Middle frontal gyrus (tissue), 1 donor: ENCODE results near the gene H1-8.
"Not testable (repeated sequence)": the region's sequence is repeated elsewhere in the genome, so short reads cannot be mapped to it uniquely, and the experiment has no call there.

ENCODE experiments used
- DNase-seq: peaks from one replicate; pipeline ENCODE4 v3.0.0-alpha.2; 2015; ENCODE audit warnings: low spot score; ENCODE audit errors: extremely low spot score

The H1-8 gene

DNA sequence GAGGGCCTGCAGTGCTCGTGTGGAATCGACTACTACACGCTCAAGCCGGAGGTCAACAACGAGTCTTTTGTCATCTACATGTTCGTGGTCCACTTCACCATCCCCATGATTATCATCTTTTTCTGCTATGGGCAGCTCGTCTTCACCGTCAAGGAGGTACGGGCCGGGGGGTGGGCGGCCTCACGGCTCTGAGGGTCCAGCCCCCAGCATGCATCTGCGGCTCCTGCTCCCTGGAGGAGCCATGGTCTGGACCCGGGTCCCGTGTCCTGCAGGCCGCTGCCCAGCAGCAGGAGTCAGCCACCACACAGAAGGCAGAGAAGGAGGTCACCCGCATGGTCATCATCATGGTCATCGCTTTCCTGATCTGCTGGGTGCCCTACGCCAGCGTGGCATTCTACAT is 10.7 kb upstream of the H1-8 start:
- no peak for DNase-seq

DNA sequence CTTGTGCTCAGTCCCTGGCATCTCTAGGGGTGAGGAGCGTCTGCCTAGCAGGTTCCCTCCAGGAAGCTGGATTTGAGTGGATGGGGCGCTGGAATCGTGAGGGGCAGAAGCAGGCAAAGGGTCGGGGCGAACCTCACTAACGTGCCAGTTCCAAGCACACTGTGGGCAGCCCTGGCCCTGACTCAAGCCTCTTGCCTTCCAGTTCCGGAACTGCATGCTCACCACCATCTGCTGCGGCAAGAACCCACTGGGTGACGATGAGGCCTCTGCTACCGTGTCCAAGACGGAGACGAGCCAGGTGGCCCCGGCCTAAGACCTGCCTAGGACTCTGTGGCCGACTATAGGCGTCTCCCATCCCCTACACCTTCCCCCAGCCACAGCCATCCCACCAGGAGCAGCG is 9.6 kb upstream of the H1-8 start:
- DNase-seq: no peak

DNA sequence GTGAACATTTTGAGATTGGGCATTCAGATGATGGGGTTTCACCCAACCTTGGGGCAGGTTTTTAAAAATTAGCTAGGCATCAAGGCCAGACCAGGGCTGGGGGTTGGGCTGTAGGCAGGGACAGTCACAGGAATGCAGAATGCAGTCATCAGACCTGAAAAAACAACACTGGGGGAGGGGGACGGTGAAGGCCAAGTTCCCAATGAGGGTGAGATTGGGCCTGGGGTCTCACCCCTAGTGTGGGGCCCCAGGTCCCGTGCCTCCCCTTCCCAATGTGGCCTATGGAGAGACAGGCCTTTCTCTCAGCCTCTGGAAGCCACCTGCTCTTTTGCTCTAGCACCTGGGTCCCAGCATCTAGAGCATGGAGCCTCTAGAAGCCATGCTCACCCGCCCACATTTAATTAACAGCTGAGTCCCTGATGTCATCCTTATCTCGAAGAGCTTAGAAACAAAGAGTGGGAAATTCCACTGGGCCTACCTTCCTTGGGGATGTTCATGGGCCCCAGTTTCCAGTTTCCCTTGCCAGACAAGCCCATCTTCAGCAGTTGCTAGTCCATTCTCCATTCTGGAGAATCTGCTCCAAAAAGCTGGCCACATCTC is 8.4 kb upstream of the H1-8 start:
- DNase-seq: no peak

DNA sequence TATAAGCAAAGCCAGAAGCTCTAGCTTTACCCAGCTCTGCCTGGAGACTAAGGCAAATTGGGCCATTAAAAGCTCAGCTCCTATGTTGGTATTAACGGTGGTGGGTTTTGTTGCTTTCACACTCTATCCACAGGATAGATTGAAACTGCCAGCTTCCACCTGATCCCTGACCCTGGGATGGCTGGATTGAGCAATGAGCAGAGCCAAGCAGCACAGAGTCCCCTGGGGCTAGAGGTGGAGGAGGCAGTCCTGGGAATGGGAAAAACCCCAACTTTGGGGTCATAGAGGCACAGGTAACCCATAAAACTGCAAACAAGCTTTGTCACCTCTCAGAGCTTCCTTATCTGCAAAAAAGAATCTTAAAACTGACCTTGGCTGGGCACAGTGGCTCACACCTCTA is 7.9 kb upstream of the H1-8 start:
- no peak for DNase-seq

DNA sequence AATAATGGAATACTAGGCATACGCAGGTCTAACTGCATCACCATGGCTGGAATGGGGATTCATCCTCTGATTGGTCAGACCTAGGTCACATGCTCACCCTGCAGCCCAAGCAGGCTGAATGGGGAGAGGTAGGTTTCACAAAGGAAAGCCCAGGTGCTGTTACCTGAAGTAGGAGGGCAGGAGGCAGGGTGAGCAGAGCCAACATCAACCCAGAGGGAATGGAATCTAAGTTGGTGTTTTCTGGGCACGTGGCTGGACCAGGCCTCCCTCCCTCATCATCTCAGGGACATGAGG is 6.7 kb upstream of the H1-8 start:
- DNase-seq: no peak

DNA sequence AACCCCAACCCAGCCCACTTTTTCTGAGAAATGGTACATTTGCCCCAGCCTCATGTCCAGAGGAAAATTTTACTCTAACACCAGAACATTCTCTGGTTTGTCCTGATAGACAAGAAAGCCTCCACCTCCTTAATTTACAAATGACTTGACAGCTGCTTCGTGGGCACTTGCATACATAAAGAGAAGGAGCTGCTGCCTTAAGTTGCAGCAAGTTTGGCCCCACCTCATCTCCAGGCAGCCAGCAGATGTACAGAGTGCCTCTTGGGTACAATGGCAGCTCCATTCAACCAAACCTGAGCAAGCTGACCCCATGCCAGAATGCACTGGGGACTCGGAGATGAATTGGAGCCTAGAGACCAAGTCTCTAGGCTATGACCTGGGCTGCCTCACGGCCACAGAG is 6.2 kb upstream of the H1-8 start:
- no peak for DNase-seq

DNA sequence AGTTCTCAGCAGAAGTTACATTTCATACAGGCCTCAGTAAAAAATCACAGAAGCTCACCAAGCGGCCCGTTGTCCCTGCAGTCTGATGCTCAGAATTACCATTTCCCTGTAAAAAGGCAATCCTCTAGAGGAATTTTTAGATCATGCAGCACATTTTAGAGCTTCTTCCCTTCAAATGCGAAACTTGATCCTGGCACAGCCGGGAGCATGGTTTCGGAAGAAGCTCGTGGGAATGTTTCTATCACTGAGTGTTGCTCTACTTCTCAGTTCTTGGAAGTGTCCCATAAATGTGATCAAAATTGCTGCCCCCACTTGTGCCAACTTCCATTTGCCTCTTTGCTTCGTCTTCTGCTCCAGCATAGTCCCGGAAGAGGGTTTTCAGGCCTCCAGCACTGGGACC is 3.8 kb upstream of the H1-8 start:
- no peak for DNase-seq

DNA sequence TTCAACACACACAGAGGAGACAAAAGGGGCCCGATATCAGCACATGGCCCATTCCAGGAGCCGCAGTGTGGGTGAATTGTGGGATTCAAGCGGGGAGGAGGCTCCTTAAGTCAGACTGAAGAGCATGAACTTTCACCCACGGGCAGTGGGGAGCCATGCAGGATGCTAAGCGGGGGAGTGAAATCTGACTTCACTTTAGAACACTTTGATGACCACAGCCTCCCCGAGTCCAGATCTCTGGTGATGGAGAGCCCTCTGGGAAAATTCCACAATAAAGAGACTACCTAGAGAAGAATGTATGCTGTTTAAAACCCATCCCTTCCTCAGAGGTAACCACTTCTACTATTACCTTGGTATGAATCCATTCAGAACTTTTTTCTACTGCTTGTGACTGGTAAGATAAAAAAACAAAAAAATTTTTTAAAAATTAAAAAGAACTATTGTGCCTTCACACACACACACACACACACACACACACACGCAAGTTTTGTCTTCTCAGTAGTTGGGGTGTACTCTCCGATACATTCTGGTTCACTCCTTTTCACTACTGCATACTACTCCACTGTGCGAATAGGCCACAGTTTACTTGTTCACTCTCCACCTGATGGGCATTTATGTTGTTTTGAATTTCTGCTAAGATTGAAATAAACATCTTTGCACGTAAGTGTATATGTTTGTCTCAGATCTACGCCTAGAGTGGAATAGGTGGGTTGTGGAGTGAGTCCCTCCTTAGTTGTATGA is 2.0 kb upstream of the H1-8 start:
- no peak for DNase-seq

DNA sequence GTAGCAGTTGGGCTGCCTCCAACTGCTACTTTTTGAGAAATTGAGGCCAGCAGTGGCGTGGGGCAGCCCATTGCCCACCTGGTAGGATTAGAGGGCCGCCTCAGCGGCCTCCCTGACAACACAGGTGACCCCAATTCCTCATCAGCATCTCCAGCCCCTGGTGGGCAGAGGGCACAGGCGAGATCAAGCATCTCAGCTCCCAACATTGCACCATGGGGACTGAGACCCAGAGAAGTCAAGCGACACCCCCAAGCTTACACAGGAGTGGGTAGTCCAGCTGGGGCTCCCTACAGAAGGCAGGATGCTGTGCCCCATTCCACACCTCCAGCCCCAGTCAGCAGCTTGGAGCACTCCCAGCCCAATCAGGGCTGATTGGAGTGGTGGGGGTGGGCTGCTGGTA is 228 bp upstream of the H1-8 start:
- DNase-seq: no peak

DNA sequence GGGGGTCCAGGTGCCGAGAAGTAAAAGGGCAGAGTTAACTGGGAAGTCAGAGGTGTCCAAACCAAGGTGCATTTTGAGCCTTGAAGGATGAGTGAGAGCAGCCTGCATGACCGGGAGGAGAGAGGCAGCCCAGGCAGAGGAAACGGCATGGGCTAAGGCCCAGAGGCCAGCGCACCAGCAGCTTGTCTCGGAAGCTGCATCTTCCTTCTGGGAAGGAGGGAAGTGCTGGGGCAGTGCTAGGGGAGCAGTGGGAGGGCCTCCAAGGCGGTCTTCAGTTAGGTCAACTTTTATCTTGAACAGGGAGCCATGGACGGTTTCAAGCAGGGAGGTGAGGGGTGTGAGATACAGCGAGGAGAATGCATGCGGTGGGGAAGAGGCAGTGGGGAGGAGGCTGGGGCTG is 1.0 kb downstream of the H1-8 start:
- no peak for DNase-seq

DNA sequence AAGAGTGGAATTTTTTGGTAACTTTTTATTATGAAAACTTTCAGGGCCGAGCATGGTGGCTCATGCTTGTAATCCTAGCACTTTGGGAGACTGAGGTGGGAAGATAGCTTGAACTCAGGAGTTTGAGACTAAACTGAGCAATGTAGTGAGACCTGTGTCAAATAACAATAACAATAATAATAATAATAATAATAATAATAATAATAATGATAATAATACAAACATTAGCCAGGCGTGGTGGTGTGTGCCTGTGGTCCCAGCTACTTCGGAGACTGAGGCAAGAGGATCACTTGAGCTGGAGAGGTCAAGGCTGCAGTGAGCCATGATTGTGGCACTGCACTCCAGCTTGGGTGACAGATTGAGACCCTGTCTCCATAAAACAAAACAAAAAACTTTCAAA is 3.0 kb downstream of the H1-8 start:
- DNase-seq: not testable (repeated sequence)

DNA sequence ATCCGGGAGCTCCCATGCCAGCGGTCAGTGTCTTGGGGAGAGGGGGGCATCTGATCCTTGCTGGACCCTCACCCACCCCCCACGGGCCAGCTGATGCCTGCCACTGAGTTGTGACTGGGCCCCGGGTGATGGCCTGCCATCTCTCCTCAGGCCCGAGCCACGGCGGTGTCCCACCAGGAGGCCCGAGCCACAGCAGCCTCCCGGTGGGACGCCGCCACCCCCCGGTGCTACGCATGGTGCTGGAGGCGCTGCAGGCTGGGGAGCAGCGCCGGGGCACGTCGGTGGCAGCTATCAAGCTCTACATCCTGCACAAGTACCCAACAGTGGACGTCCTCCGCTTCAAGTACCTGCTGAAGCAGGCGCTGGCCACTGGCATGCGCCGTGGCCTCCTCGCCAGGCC is 4.3 kb downstream of the H1-8 start:
- no peak for DNase-seq

DNA sequence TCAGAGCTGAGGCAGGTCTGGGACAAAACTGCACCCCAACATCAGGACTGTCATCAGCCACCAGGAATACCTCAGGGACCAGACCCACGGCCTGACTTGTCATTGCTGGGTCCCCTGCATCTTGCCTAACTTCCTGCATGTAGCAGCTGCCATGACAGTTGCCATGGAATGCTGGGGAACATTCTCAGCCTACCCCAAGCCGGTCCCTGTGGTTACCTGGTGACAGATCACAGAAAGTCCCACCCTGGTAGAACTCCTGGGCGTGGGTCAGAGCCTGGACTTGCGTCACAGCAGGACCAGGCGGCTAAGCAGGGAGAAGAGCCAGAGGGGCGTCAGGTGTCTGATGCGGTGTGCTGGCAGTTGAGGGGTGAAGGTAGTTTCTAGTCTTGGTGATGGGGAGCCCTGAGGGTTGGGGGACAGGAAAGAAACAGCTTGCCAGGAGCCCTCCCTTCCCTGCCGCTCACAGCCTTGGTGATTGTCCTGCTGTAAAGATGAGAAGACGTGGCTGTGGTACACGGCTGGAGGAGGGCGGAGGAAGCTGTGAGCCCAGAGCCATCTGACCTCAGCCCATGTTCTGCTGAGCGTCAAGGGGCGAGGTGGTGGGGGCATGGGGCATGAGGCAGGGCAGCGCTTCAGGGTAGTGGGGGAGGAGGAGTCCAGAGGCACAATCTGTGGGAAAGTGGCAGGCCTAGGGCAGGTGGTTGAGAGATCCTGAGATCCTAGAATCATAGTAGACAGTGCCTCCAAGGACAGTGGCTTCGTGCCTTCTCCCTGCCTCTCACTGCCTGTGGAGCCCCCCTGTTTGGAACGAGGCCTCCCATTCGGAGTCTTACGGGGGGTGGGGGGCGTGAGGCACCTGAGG is 5.4 kb downstream of the H1-8 start:
- DNase-seq: no peak

DNA sequence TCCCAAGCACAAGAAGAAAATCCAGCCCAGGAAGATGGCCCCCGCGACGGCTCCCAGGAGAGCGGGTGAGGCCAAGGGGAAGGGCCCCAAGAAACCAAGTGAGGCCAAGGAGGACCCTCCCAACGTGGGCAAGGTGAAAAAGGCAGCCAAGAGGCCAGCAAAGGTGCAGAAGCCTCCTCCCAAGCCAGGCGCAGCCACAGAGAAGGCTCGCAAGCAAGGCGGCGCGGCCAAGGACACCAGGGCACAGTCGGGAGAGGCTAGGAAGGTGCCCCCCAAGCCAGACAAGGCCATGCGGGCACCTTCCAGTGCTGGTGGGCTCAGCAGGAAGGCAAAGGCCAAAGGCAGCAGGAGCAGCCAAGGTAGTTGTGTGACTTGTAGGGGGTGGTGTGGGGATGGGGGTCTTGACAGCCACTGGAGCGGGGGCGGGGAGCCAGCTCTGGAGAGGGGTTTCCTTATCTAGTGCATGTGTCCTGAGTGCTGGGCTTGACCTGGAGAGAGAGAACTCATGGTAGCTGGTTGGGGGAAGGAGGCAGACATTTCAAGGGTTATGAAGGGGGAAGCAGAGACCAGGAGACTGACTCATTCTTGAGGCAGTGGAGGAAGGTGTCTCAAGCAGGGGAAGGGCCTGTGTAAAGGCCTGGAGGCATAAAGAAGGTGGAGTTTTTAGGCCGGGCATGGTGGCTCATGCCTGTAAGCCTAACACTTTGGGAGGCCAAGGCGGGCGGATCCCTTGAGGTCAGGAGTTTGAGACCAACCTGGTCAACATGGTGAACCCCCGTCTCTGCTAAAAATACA is 6.2 kb downstream of the H1-8 start:
- no peak for DNase-seq

DNA sequence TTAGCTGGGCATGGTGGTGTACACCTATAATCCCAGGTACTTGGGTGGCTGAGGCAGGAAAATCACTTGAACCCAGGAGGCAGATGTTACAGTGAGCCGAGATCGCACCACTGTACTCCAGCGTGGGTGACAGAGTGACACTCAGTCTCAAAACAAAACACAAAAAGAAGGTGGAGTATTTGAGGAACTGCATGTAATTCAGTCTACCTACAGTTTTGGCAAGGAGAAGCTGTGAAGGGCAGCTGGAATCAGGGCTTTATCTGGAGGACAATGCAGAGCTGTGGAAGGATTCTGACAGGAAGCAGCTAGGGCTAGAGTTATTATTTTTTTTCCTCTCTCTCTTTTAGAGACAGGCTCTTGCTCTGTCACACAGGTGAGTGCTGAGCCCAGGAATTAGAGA is 6.8 kb downstream of the H1-8 start:
- DNase-seq: no peak

DNA sequence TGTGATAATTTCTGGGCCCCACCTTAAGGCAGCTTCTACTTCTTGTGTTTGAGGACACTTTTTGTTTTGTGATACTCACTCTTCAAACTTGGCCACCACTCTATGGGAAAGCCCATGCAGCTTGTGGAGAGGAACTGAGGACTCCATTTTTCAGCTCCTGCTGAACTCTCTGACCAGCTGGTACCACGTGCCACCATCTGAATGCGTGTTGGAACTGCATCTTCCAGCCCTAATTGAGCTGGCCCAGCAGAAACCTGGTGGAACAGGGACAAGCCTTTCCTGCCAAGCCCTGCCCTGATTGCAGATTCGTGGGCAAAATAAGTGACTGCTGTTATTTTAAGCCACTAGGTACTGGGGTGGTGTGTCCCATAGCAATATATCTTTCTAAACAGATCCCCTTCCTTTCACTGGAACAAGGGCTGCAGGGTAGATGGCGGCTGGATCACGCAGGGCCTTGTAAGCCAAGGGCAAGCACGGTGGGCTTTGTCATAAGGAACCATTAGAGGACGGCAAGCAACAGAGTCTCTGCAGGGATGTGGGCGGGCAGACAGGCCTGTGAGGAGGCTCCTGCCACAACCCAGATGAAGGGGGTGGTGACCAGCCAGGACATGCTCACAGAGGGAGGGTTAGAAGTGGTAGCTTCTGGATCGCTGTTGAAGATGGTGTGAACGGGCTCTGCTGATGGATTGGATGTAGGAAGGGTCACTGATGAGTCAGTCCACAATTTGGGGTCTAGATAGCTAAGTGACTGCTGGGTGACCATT is 9.5 kb downstream of the H1-8 start:
- no peak for DNase-seq

DNA sequence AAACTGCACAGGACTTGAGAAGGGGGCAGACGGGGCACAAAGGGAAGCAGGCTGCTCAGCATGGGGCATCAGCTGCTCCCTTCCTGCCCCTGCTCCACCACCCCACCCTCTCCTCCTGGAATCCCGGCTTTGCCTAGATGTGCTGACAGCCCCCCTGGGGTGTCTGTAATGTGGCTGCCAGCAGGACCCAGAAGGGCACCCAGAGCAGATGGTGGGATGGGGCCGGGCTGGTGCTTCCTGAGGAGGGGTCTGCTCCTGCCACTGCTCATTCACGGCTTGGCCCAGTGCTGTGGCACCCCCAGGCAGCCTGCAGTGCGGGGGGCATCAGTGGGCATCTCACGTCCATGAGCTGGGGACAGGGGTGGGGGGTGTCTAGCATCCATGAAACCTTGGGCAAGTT is 10.2 kb downstream of the H1-8 start:
- no peak for DNase-seq

DNA sequence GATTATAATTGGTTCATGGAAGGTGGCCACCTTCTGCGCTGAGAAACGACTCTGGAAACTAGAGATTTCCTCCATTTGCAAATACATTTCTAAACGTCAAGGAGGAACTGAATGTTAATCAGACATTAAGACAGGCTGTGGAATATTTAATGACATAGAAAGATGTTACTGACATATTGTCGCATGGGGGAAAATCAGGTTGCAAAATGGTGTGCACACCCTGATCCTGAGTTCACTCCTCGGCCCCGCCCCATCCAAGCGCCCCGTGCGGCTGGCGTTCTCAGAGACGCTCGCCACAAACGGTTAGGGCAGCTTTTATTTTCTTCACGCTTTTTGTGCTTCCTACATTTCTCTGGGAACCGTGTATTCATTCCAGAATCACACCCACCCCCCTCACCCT is 10.7 kb downstream of the H1-8 start:
- DNase-seq: no peak

DNA sequence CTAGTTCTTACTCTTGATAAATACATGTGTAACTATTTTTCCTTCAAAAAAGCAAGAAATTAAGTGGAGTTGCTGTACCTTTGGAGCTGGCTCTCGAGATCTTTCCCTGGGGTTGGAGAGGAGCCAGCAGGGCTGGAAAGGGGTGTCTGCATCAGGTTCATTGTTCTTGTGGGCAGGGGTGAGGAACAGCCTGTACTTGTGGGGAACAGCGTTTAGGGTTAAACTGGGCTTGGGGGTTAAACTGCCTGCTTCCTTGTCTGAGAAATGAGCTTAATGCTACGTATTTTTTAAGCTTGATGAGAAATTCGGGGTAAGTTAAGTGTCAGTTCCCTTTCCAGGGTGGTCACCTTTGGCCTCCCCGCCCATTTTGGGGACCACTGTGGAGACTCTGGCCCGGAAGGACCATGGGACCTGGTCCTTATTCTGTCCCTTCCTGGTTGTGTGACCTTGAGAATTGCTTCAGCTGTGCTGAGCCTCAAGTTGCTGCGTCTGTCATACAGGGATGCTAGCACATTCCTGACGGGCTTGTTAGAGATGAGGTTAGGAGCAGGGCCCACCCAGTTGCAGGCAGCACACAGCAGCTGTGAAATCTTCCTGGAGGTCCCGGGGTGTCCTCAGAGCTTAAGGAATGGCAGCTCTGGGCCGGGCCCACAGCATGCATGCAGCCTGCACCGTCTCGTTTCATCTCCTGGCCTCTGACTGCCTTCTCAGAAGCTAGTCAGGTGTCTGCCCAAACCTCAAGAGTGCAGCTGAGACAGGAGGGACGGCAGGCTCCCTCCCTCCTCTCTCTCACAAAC is 11.6 kb downstream of the H1-8 start:
- DNase-seq: no peak

DNA sequence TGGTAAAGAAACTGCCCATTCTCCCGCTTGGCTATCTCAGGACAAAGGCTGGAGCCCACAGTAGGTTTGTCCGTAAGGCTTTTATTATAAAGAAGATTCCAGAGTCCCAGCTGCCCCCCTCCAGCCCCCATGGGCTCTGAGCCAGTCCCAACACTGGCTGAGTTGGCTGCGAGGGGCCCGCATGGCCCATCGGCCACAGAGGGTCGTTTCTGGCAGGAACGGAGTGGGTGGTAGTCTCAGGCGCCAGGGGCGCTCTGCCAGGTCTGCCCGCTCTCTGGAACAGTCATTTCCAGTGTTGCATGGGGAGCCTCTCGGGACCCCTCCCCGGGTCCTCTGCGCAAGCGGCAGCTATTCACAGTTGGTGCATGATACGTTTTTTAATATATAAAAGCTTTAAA is 12.2 kb downstream of the H1-8 start:
- no peak for DNase-seq
